Measurements from ENCODE around the gene TAF6. TPM values are rescaled to one million over a fixed set of nuclear protein-coding genes. Genes with fewer than 3 reads are reported as not detected.

TAF6 gene
- total RNA-seq, 1 experiment from 2014 or later: 87.1 TPM

GRCh38 chr7:100152937-100153666, 33.9 kb upstream of the TAF6 start:
- Histone ChIP-seq H3K56ac (ENCODE audit: insufficient read length, low read depth, low read length) (no peak overlapping the region), H3K4ac (ENCODE audit: low read depth, low read length) (no peak overlapping the region), H2BK15ac (ENCODE audit: low read depth, low read length) (no peak overlapping the region), H3K27me3 (ENCODE audit: insufficient read depth, low read length) (no peaks in the 10 kb centered on the region), H3K27ac (ENCODE audit: insufficient read length, low read depth, low read length) (no peak overlapping the region), H4K5ac (ENCODE audit: insufficient read length, low read depth, low read length) (no peak overlapping the region), H3K14ac (ENCODE audit: insufficient read depth, low read length) (no peak overlapping the region), H2AK5ac (ENCODE audit: insufficient read length, low read length) (no peak overlapping the region), H3K9me3 (ENCODE audit: control insufficient read depth, low read depth, low read length) (no peaks in the 10 kb centered on the region), H3K23ac (ENCODE audit: insufficient read length, low read depth, low read length) (no peak overlapping the region), H3K23me2 (ENCODE audit: insufficient read length, low read depth, low read length, poor library complexity, severe bottlenecking) (peaks cover 12% of the 10 kb centered on the region), H3T11ph (ENCODE audit: low read length) (no peak overlapping the region), H2BK20ac (ENCODE audit: low read depth, low read length, poor library complexity, severe bottlenecking) (no peak overlapping the region), H3K9ac (ENCODE audit: extremely low read depth, insufficient read length, low read length) (no peak overlapping the region), H3K4me2 (ENCODE audit: insufficient read depth, insufficient read length, low read length) (no peak overlapping the region), H3K18ac (ENCODE audit: insufficient read length, low read depth, low read length) (no peak overlapping the region), H4K8ac (replicated peaks; ENCODE audit: insufficient read length, low read depth, low read length) (no peak overlapping the region), H2BK120ac (ENCODE audit: low read depth, low read length, poor library complexity, severe bottlenecking) (no peak overlapping the region), H3K79me2 (ENCODE audit: insufficient read depth, low read length) (no peaks in the 10 kb centered on the region), H4K20me1 (ENCODE audit: control insufficient read depth, insufficient read depth, insufficient read length) (peaks cover 2% of the 10 kb centered on the region), H2AFZ (ENCODE audit: low read length) (no peak overlapping the region), H2BK12ac (ENCODE audit: insufficient read length, low read depth, low read length) (no peak overlapping the region), H3K4me1 (ENCODE audit: insufficient read depth, low read length) (no peaks in the 10 kb centered on the region; the same call in 1 of the 2 replicates), H3K79me1 (ENCODE audit: insufficient read depth, low read depth, low read length, poor library complexity, severe bottlenecking) (peaks cover 2% of the 10 kb centered on the region), H4K91ac (ENCODE audit: insufficient read length, low read depth, low read length) (no peak overlapping the region), H2BK5ac (ENCODE audit: insufficient read length, low read length) (no peak overlapping the region)
- no peaks in the 10 kb centered on the region; the same call in 1 of the 2 replicates for H3K27me3 Mint-ChIP-seq (ENCODE audit: low read depth)
- peak overlapping the region in 1 of 2 experiments; percentile 35; a peak in 1 of 5 replicates for H3K4me3 Mint-ChIP-seq
- H3K36me3 Mint-ChIP-seq (ENCODE audit: insufficient read depth in 1 of 3, low read depth in 3 of 3): peaks cover 26 to 66% (median 63%) of the 10 kb centered on the region in 3 experiments
- peaks cover 25 to 36% of the 10 kb centered on the region in 2 experiments for H3K4me1 Mint-ChIP-seq
- H3K9me3 Mint-ChIP-seq: no peaks in the 10 kb centered on the region
- peak overlapping the region in 1 of 3 experiments; percentile 85; a peak in 2 of 7 replicates for H3K27ac Mint-ChIP-seq
- no CpG with 5 or more reads among the region's 18 CpGs for WGBS (ENCODE audit: extremely low coverage, insufficient read length, low lambda C conversion rate)
- TF ChIP-seq CTCF (conservative IDR thresholded peaks at IDR 0.05): no peak
- DNase-seq: no peak
